Measurements from ENCODE around the gene HCST.

- TF ChIP-seq CTCF (conservative IDR thresholded peaks at IDR 0.05; ENCODE audit: low read depth, low read length) (no peak), NFE2L2 (IDR thresholded peaks at IDR 0.05; ENCODE audit: low read depth, low read length) (no peak)
These were observed 38.5 kb downstream of the HCST start for GRCh38 chr19:35940839-35941238.

Data from IMR-90 (cell line).